GM19463 (cell line): ENCODE results near the gene GRK6.

Experiments used
- ATAC-seq: cut with Tn5 transposase; IDR thresholded peaks from one replicate; pipeline ENCODE4 v1.9.1; 2021; ENCODE audit warnings: mild to moderate bottlenecking, moderate library complexity; ENCODE audit not compliant: unreplicated experiment

The GRK6 gene

DNA sequence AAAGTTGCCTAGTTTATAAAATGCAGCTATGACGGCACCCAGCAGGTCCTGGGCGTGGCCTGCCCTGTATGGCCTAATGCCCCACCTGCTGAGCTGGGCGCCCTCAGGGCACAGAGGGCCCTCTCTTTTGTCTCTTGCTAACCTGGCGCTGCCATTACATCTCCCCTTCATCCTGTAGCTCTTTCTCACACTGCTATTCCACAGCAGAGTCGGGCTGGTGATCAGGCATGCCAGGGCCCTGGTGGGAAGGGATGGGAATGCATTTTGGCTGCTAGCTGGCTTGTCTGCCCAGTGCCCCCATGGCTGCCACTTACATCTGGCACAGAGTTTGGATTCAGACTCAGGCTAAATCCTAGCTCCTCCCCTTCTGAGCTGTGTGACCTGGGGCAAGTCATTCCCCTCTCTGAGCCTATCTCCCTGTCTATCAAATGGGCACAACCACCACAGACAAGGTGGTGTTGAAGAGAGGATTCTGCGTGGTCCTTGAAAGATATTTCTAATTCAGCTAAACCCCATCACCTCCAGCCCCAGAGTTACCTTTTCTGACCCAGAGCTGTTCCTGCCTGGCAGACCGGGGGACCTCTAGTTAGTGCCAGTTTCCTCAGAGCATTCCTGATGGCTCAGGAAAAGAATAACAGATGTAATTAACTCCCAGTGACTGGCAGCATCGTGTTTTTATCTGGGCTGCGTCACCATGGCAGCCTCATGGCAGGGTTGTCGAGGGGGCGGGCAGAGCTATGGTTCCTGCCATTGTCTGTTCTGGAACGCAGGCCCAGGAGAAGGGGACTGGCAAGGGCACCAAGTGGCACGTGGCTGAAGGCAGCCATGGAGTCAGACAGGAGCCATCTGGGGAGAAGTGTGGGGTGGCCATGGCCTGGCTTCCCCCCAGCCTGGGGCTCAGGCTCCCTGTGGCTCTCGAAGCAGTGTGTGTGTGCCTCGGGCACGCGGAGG is 26.5 kb downstream of the GRK6 start:
- no peak for ATAC-seq

DNA sequence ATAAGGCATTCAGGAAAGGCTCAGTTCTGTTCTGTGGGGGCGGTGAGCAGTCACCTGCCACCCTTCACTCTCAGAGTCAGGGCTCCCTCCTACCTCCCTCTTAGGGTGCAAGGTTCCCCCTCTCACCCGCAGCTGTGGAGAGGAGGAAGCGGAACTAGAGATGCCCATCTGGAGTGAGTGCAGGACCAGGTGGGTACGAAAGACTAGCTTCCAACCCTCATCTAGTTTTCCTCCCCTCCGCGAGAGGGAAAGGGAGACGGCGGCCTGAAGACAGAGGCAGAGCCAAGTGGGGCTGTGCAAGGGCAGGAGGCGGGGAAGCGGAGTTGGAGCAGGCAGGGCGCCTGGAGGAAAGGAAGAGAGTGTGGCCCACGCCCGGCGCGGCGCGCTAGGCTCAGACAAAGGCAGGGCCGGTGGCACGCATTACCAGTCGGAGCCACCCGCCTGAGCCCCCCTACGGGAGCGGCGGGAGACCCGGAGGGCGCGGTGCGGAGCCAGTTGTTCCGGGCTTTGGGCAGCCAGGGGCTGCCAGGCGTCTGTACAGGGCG is 27.4 kb downstream of the GRK6 start:
- ATAC-seq = no peak

DNA sequence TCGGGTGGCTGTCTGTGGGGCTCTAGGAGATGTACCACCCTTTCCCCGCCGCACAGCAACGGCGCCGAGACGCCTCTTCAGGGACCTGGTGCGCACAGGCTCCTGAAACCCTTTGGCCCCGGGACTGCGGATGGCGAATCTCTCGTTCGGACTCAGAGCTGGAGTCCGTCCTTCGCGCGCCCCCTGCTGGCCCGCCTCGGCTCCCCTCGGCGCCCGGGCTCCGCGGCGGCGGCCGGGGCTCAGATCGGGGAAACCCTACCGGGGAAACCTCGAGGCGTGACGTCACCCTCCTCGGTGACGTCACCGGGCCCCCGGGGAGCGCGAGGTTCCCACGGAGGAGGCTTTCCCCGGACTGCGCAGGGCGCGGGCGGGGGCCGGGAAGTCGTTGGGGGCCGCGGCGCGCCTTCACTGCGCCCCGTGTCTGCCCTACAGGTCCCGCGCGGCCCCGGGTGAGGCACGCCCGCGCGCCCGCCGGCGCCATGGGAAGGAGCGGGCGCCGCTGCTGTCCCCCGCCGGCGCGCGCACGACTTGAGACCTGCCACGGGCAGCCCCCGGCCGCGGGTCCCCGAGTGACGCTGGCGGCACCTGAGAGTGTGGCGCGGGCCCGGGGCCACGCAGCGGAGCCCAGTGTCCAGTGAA is 28.0 kb downstream of the GRK6 start:
- ATAC-seq = peak; percentile 43

DNA sequence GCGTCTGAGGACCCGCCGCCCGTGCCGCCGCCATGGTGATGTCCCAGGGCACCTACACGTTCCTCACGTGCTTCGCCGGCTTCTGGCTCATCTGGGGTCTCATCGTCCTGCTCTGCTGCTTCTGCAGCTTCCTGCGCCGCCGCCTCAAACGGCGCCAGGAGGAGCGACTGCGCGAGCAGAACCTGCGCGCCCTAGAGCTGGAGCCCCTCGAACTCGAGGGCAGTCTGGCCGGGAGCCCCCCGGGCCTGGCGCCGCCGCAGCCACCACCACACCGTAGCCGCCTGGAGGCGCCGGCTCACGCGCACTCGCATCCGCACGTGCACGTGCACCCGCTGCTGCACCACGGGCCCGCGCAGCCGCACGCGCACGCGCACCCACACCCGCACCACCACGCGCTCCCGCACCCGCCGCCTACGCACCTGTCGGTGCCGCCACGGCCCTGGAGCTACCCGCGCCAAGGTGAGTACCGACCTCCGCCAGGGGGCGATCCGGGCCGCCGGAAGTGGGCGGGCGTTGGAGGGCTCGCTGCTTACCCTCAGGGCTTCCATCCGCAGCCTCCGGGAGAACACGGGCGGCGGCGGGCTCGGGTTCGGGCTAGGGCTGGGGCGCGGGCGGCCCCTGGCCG is 28.7 kb downstream of the GRK6 start:
- ATAC-seq = peak; percentile 47

DNA sequence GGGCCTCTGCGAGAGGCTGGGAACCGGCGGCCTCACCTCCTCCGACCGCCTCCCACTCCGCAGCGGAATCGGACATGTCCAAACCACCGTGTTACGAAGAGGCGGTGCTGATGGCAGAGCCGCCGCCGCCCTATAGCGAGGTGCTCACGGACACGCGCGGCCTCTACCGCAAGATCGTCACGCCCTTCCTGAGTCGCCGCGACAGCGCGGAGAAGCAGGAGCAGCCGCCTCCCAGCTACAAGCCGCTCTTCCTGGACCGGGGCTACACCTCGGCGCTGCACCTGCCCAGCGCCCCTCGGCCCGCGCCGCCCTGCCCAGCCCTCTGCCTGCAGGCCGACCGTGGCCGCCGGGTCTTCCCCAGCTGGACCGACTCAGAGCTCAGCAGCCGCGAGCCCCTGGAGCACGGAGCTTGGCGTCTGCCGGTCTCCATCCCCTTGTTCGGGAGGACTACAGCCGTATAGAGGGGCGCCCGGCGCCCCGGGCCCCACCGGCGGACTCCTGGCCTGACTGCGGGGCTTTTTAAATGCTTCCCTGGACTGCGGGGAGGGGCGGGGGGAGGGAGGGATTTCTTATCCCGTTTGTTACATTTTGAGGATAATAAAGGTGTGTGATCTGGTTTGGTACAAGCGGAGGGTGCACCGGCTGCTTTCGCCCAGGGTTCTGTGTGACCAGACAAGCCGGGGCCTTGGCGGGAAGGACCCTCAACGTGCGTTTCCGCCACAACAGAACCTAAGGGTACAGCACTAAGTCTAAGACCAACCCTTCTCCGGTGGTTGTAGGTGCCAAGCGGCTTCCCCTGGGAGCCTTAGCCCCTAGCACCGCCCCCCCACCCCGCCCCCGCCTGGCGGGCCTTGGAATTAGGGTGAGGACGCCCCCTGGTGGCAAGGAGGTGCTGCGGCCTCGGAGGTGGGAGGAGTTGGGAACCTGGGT is 29.4 kb downstream of the GRK6 start:
- peak; percentile 6 for ATAC-seq

DNA sequence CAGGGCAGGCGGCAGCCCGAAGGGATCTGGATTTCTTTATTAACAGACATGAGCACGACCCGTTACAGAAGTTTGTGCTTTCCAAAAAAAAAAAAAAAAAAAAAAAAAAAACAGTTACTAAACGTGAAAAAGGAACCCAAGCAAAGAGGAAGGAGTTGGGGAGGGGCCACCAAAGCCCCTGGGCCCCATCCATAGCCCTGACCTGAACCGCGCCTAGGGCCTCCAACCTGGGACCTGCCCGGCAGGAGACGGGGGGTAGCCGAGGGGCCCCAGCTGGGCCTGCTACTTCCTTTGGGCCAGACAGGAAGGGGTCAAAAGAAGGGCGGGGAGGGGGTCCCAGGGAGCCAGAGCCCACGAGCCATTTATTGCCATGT is 30.1 kb downstream of the GRK6 start:
- no peak for ATAC-seq

DNA sequence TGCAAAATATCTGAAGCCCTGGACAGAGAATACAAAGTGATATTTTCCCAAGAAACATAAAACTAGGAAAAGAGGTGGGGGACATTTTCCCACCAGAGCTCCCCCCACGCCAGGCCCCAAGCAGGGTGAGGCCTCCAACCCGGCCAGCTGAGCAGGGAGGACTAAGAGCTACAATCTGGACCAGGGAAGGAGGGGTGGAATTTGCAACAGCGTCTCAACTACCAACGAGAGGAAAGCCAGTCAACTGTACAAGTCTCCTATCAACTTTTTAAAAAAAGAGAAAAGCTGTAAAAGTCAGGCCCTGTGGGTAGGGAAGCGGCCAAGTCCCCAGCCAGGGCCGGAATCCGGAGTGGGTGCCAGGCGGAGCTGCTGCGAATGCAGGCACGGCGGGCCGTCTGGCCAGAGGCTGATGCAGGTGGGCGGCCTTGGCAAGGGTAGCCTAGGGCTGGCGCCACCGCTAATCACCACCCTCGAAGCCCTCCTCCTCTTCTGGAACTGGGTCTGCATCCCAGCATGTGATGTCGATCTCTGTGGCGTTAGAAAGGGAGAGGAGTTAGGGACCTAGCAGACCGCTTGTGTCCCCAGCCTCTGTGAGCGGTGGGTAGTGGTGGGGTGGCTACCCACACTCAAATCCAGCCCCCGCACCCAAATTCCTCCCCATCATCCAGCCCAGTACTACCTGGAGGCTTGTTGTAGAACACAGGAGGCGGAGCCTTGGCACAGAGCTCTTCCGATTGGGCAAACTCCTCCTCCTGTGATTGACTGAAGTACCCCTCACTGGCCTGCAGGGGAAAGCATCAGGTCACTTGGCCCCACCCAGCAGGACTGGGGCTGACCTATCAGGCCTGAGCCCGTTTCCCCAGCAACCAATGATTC is 30.7 kb downstream of the GRK6 start:
- peak; percentile 40 for ATAC-seq

DNA sequence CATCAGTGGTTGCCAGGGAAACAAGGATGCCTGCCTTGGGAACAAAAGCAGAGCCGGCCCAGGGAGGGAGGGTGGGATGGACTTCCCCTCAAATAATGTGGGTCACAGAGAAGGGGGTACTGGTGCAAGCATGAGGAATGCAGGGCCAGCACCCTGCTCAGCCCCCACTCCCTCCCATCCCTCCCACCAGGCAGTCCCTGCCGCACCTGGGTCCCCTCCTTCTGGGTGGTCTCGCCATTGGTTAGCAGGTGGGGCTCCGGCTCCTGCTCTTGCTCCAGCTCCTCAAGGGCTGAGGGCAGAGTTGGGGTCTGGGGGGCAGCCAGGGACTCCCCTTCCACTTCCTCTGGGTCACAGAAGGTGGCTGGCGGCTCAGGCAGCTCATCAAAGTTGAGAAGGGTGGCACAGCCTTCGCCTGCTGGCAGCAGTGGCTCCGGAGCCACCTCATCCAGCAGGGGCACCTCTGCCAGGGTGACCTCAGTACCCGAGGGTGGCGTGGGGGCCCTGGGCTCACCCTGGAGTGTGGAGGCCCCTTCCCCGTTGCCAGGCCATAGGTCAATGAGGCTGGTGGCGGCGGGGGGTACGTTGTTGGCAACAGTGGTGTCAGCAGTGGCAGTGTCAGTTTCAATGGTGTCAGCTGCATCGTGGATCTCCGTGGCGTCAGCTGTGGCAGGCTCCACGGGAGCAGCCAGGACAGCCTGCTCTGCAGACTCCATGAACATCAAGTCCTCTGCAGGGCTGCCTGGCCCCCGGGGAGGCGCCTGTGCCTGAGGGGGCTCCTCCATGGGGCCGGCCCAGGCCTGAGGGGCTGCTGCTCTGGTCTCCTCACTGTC is 31.6 kb downstream of the GRK6 start:
- no peak for ATAC-seq

DNA sequence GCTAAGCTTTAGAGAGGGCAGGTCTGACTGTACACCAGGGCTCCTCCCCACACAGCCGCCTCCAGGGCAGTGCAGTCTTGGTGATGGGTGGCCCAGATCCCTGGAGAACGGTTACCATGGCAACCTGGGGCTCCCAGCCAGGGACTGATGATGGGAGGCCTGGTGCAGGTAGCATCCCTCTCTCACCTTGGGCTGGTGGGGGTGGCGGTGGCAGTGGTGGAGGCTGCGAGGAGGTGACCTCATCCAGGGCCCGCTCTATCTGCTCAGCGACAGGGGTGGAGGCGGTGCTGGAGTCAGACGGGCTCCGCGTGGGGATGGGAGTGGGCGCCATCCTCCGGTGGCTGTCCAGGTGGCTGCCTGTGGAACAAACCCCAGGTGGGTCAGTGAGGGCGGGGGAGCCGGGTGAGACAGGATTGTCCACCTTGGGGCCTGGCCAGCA is 32.5 kb downstream of the GRK6 start:
- no peak for ATAC-seq

DNA sequence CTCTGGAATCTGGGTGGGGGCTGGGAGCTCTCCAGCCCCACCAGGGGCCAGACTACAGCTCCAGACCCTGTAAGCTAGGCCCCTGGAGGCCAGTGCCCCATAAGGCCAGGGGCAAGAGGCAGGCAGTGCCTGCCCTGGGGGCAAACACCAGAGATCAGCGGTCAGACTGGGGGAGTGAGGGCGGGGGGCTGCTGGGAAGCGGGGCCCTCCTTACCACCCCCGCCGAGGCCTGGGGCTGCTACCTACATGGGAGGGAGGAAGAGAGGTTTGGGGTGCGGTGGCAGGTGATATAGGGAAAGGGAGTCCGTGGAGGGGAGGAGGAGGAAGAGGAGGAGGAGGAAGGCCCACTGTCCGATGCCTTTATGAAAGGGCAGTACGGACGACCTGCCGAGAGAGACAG is 32.9 kb downstream of the GRK6 start:
- ATAC-seq = no peak

DNA sequence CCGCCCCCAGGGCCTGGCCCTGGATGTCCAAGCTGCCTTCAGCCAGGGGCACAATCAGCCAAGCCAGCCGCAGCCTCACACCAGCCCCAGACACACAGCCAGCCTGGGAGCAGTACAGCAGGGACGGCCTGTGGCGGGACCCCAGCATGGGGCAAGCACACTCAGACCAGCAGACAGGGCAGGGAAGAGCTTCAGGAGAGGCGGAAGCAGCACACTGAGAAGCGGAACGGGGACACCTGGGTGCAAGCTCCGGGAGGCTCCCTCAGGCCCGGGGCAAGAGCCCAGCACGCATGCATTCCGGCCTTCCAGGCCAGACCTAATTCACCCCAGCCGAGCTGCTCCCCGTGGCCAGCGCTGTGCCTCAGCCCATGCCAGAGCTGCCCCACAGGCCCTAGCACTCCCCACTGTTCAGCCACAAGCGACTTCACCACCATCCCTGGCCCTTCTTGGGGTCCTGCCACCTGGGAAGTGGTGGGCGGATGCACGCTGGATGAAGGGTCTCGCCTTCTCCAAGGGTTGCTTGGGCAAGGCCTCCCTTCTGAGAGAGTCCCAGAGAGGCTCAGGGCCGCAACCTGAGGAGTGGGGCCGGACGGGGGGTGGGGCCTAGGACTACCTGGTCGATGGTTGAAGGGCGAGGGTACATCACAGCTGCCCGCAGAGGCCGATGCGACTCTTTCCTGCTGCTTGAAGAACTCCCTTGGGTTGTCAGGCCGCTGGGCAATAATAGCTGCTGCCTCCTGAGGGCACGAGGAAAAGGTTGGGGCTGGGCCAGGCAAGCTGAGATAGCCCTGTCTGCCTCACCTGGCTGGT is 33.5 kb downstream of the GRK6 start:
- ATAC-seq = no peak

DNA sequence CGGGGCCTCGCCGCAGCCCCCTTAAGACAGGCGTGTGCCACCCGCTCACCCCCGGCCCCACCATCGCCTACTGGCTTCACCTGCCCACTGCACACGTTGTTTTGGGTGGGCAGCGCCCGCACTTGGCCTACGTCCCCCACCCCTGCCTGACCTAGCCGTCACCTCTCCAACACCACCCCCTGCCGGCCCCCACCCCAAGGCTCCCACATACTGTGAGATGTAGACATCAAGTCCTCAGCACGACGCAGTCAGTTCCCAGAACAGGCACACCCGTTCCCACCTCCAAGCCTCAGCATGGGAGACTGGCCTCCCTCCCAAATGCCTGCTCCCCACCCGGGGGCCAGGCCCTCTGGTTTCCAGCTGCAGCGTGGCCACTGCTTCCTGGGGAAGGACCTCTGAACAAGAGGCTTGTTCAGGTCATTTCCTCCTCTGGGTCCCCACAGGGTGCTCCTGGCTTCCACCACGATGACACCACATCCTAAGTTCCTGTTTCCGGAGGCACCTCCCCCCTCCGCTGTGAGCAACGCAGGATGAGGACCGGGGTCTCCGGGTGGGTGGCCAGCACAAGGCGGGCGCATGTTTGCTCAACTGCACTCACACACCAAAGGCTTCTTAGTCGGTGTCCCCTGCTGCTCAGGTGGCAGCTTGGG is 35.7 kb downstream of the GRK6 start:
- ATAC-seq = no peak

DNA sequence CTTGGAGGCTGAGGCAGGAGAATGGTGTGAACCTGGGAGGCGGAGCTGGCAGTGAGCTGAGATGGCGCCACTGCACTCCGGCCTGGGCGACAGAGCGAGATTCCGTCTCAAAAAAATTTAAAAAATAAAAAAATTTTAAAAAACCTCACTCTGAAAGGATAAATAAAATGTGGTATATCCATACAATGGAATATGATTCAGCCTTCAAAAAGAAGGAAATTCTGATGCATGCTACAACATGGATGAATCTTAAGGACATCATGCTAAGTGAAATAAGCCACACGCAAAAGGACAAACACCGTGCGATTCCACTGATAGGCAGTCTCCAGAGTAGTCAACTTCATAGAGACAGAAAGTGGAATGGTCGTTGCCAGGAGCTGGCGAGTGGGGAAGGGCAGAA is 38.6 kb downstream of the GRK6 start:
- no peak for ATAC-seq

DNA sequence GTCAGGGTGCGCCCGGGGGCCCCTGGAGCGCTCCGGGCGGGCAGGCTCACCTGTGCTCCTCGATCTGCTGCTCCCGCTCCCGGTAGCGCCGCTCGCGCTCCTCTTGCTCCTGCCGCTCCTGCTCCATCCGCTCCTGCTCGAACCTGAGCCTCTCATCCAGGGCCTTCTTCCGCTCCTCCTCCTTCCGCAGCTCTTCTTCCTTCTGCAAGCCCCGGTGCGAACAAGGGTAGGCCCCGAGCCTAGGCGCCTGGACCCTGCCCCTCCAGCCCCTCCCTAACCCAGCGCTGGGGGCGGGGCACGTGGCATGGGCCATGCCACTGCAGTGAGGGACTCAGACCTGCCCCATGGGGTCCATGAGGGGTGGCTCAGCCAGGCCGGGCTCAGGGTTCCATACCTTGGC is 40.4 kb downstream of the GRK6 start:
- ATAC-seq = no peak

DNA sequence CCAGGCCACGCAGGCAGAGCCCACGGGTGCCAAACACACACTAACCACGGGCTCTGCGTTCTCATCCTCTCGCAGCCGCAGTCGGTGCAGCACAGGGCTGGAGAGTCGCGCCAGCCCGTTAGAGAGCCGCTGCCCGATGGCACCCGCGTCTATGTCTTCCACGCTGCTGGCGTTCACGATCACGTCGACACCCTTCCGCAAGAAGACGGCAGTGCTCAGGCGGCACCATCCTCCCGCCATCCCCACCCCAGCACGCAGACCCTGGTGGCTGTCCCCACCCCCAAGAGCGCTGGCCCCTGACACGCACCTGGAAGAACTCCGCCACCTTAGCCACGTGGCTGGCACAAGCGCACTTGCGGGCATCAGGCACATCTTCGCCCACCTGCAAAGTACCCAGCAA is 41.0 kb downstream of the GRK6 start:
- no peak for ATAC-seq

DNA sequence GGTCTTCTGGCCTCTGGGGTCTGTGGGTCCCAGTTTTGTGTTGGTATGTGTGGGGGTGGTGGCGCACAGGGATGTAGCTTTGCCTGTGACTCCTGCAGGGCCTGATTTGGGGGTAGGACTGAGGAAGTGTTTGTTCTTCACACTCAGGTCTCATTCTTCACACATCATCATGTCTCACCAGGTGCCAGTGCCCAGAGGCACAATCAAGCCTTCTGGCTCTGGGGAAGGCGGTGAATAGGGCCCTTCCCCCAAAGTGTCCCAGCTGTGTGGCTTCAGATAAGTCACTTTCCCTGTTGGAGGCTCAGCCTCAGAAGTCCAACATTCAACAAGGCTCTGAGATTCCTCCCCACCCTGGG is 41.8 kb downstream of the GRK6 start:
- ATAC-seq = no peak
